Measurements from ENCODE around the gene DNPEP. TPM values are rescaled to one million over a fixed set of nuclear protein-coding genes. Genes with fewer than 3 reads are reported as not detected.
A peak's percentile ranks its signal among the peaks of the same experiment; 100 is the strongest.

Gene DNPEP
- total and polyA plus RNA-seq, 2 donors (not counting 1 experiment from before 2014, with no cell fraction given), result 82.6 to 91.7 TPM

- ChIA-PET POLR2A (no interaction called here), CTCF (no interaction called here)
- TF ChIP-seq CTCF (IDR thresholded peaks at IDR 0.05), result no peak
- TF ChIP-seq EZH2 (IDR thresholded peaks at IDR 0.05; ENCODE audit: borderline replicate concordance, insufficient read depth, low read depth, low read length, poor library complexity, severe bottlenecking), result no peak
- WGBS (ENCODE audit: insufficient coverage), result 47% methylated on average over 12 of the region's 12 CpGs
- H4K20me1 ChIP-seq (ENCODE audit: control insufficient read depth, insufficient read depth, low read length, poor library complexity, severe bottlenecking), result no peaks in the 10 kb centered on the region
- intact Hi-C loops (cut with micrococcal nuclease), result no loop called here
- no peak overlapping the region for H3K27ac ChIP-seq (ENCODE audit: low read length in 2 of 2)
- DNase-seq, result no peak
- H3K36me3 ChIP-seq (replicated peaks in 1 of 2; ENCODE audit: control extremely low read depth in 1 of 2, control insufficient read depth in 1 of 2, extremely low read depth in 1 of 2, insufficient read depth in 2 of 2, low read length in 1 of 2), result no peaks in the 10 kb centered on the region
- H3K4me1 Mint-ChIP-seq, result peaks cover 1% of the 10 kb centered on the region
- no peak overlapping the region for H3K4me2 ChIP-seq (replicated peaks; ENCODE audit: low read depth, low read length, poor library complexity, severe bottlenecking)
- no peaks in the 10 kb centered on the region for H3K79me2 ChIP-seq (ENCODE audit: control insufficient read depth, insufficient read depth, low read length)
- H3K4me3 ChIP-seq (ENCODE audit: control extremely low read depth in 1 of 5, extremely low read depth in 1 of 5, insufficient read depth in 1 of 5, low read depth in 2 of 5, low read length in 4 of 5), result no peak overlapping the region
- ATAC-seq (ENCODE audit: low read depth), result no peak
- peaks cover 46% of the 10 kb centered on the region for H3K27me3 Mint-ChIP-seq
- no peak overlapping the region for H3K4me3 Mint-ChIP-seq
- H2AFZ ChIP-seq (ENCODE audit: insufficient read depth, low read depth, low read length, poor library complexity, severe bottlenecking), result no peak overlapping the region
- no peak overlapping the region for H3K9ac ChIP-seq (ENCODE audit: low read length)
- H3K27me3 ChIP-seq (replicated peaks in 1 of 4; ENCODE audit: control extremely low read depth in 1 of 4, control insufficient read depth in 3 of 4, insufficient read depth in 4 of 4, low read length in 3 of 4), result peaks cover 0 to 36% (median 3%) of the 10 kb centered on the region in 4 experiments
- no peak overlapping the region for H3K27ac Mint-ChIP-seq
- H3K9me3 ChIP-seq (ENCODE audit: control extremely low read depth in 1 of 3, control insufficient read depth in 2 of 3, insufficient read depth in 1 of 3, low read length in 2 of 3), result no peaks in the 10 kb centered on the region
- no peaks in the 10 kb centered on the region for H3K4me1 ChIP-seq (ENCODE audit: control insufficient read depth in 2 of 2, insufficient read depth in 2 of 2, low read length in 2 of 2)
- no peaks in the 10 kb centered on the region for H3K9me3 Mint-ChIP-seq (ENCODE audit: insufficient read depth)
These were observed 31.3 kb upstream of the DNPEP start for GRCh38 chr2:219419012-219419324.

GRCh38 chr2:219418155-219419011, 30.7 kb upstream of the DNPEP start, which contains the start of gene DES:
DES (plus strand) TSS chr2:219418377; CDS start chr2:219418463, 86 bp downstream.
- TF ChIP-seq EZH2 (IDR thresholded peaks at IDR 0.05; ENCODE audit: borderline replicate concordance, insufficient read depth, low read depth, low read length, poor library complexity, severe bottlenecking) (no peak), CTCF (IDR thresholded peaks at IDR 0.05) (no peak)
- H3K4me1 Mint-ChIP-seq, result peaks cover 1% of the 10 kb centered on the region
- Histone ChIP-seq H4K20me1 (ENCODE audit: control insufficient read depth, insufficient read depth, low read length, poor library complexity, severe bottlenecking) (no peaks in the 10 kb centered on the region), H3K27me3 (replicated peaks in 1 of 4; ENCODE audit: control extremely low read depth in 1 of 4, control insufficient read depth in 3 of 4, insufficient read depth in 4 of 4, low read length in 3 of 4) (peaks cover 0 to 39% (median 4%) of the 10 kb centered on the region in 4 experiments), H3K4me1 (ENCODE audit: control insufficient read depth in 2 of 2, insufficient read depth in 2 of 2, low read length in 2 of 2) (no peaks in the 10 kb centered on the region), H2AFZ (ENCODE audit: insufficient read depth, low read depth, low read length, poor library complexity, severe bottlenecking) (peak within 1 kb of the TSS; percentile 22), H3K79me2 (ENCODE audit: control insufficient read depth, insufficient read depth, low read length) (no peaks in the 10 kb centered on the region), H3K4me2 (replicated peaks; ENCODE audit: low read depth, low read length, poor library complexity, severe bottlenecking) (no peak within 1 kb of the TSS), H3K4me3 (ENCODE audit: control extremely low read depth in 1 of 5, extremely low read depth in 1 of 5, insufficient read depth in 1 of 5, low read depth in 2 of 5, low read length in 4 of 5) (no peak within 1 kb of the TSS), H3K9me3 (ENCODE audit: control extremely low read depth in 1 of 3, control insufficient read depth in 2 of 3, insufficient read depth in 1 of 3, low read length in 2 of 3) (no peaks in the 10 kb centered on the region), H3K27ac (ENCODE audit: low read length in 2 of 2) (no peak within 1 kb of the TSS), H3K36me3 (replicated peaks in 1 of 2; ENCODE audit: control extremely low read depth in 1 of 2, control insufficient read depth in 1 of 2, extremely low read depth in 1 of 2, insufficient read depth in 2 of 2, low read length in 1 of 2) (no peaks in the 10 kb centered on the region), H3K9ac (ENCODE audit: low read length) (no peak within 1 kb of the TSS)
- peaks cover 46% of the 10 kb centered on the region for H3K27me3 Mint-ChIP-seq
- CTCF ChIA-PET, result no interaction called here
- no peak within 1 kb of the TSS for H3K27ac Mint-ChIP-seq
- no peak within 1 kb of the TSS for H3K4me3 Mint-ChIP-seq
- 23% methylated on average over 97 of the region's 98 CpGs for WGBS (ENCODE audit: insufficient coverage)
- no peak for ATAC-seq (ENCODE audit: low read depth)
- H3K9me3 Mint-ChIP-seq (ENCODE audit: insufficient read depth), result peaks cover 2% of the 10 kb centered on the region
- POLR2A ChIA-PET, result no interaction called here
- intact Hi-C loops (cut with micrococcal nuclease), result no loop called here
- no peak for DNase-seq

Measured in B cell (primary cell).